Jurkat, Clone E6-1 (cell line): ENCODE results near the gene SRP72.

Experiments used
- DNase-seq: peaks from one replicate; pipeline ENCODE4 v3.0.0-alpha.2; 2011; ENCODE audit warnings: low read depth, low spot score
- H3K4me3 ChIP-seq: 2 replicates; pipeline ENCODE4 v1.5.1; 2011; ENCODE audit warnings: mild to moderate bottlenecking, low read length, control low read depth, moderate library complexity

SRP72 gene

GRCh38 chr4:56462157-56462556, 5.3 kb upstream of the SRP72 start:
- H3K4me3 ChIP-seq, result no peak overlapping the region
- no peak for DNase-seq

- no peak for DNase-seq
- no peak overlapping the region for H3K4me3 ChIP-seq
Observed at GRCh38 chr4:56463711-56464110, 3.7 kb upstream of the SRP72 start.

GRCh38 chr4:56464581-56464980, 2.8 kb upstream of the SRP72 start:
- DNase-seq, result no peak

GRCh38 chr4:56465599-56466295, 1.7 kb upstream of the SRP72 start:
- no peak for DNase-seq
- peak overlapping the region; percentile 97 for H3K4me3 ChIP-seq

More at GRCh38 chr4:56464581-56464980, 2.8 kb upstream of the SRP72 start:
- H3K4me3 ChIP-seq, result no peak overlapping the region

GRCh38 chr4:56466296-56466761, 1.1 kb upstream of the SRP72 start:
- DNase-seq, result peak; percentile 20
- H3K4me3 ChIP-seq, result peak overlapping the region; percentile 97

- H3K4me3 ChIP-seq, result peak overlapping the region; percentile 97
- DNase-seq, result no peak
Observed at GRCh38 chr4:56466910-56467283, 520 bp upstream of the SRP72 start.

GRCh38 chr4:56468097-56468422, 643 bp downstream of the SRP72 start:
- DNase-seq, result peak; percentile 32
- H3K4me3 ChIP-seq, result peak overlapping the region; percentile 97

GRCh38 chr4:56469489-56470210, 2.2 kb downstream of the SRP72 start:
- DNase-seq, result peak; percentile 65
- H3K4me3 ChIP-seq, result peak overlapping the region; percentile 97

GRCh38 chr4:56475917-56476316, 8.5 kb downstream of the SRP72 start:
- no peak overlapping the region for H3K4me3 ChIP-seq
- DNase-seq, result no peak

GRCh38 chr4:56477192-56477702, 9.8 kb downstream of the SRP72 start:
- no peak for DNase-seq
- H3K4me3 ChIP-seq, result no peak overlapping the region

- no peak for DNase-seq
- no peak overlapping the region for H3K4me3 ChIP-seq
Observed at GRCh38 chr4:56480691-56481090, 13.3 kb downstream of the SRP72 start.

- no peak overlapping the region for H3K4me3 ChIP-seq
- DNase-seq, result no peak
Observed at GRCh38 chr4:56496241-56496640, 28.8 kb downstream of the SRP72 start.

- H3K4me3 ChIP-seq, result no peak within 1 kb of the TSS
- DNase-seq, result no peak
Observed at GRCh38 chr4:56505269-56506130, 38.1 kb downstream of the SRP72 start, which contains the start of gene ARL9. ARL9 (plus strand) TSS chr4:56505791; CDS start chr4:56505863, 72 bp downstream.

GRCh38 chr4:56511098-56511497, 43.7 kb downstream of the SRP72 start:
- no peak for DNase-seq

GRCh38 chr4:56512166-56512565, 44.7 kb downstream of the SRP72 start:
- DNase-seq, result no peak
- no peak overlapping the region for H3K4me3 ChIP-seq

More at GRCh38 chr4:56511098-56511497, 43.7 kb downstream of the SRP72 start:
- H3K4me3 ChIP-seq, result no peak overlapping the region

GRCh38 chr4:56513517-56513916, 46.1 kb downstream of the SRP72 start:
- DNase-seq, result no peak
- no peak overlapping the region for H3K4me3 ChIP-seq

GRCh38 chr4:56530269-56531148, 63.1 kb downstream of the SRP72 start:
- DNase-seq, result peak; percentile 5
- H3K4me3 ChIP-seq, result peak overlapping the region; percentile 45

- no peak overlapping the region for H3K4me3 ChIP-seq
- no peak for DNase-seq
Observed at GRCh38 chr4:56531149-56531770, 63.8 kb downstream of the SRP72 start.
